H1 (cell line): ENCODE results near the gene OR6C70. TPM values are rescaled to one million over a fixed set of nuclear protein-coding genes. Genes with fewer than 3 reads are reported as not detected.
A peak's percentile ranks its signal among the peaks of the same experiment; 100 is the strongest.

ENCODE experiments used
- CTCF ChIA-PET: fragments of 300-600 bp; sonication (Branson Sonifier 250); formaldehyde crosslinking; loops from one replicate; lab custom pipeline; 2021; ENCODE audit not compliant: partially characterized antibody; lab: Charles Lee
- POLR2A ChIA-PET: fragments of 300-600 bp; sonication (Branson Sonifier 250); formaldehyde crosslinking; loops from one replicate; lab custom pipeline; 2021; ENCODE audit warnings: inconsistent platforms; ENCODE audit not compliant: partially characterized antibody; lab: Charles Lee
- DNase-seq, 2 experiments: peaks; one replicate each; pipeline versions ENCODE4 v3.0.0 to v3.0.0-alpha.2; 2010 to 2022; ENCODE audit warnings: low spot score in 2 of 2, low read depth in 1 of 2, mixed read lengths in 1 of 2
- FAIRE-seq: peaks from 2 replicates; lab custom pipeline; 2011; peaks lifted over from hg19 to GRCh38; lab: Jason Lieb, UNC
- H2AFZ ChIP-seq: 2 replicates; pipeline ENCODE4 v1.8.1; 2012; ENCODE audit warnings: low read length, inconsistent platforms
- H2AK5ac ChIP-seq: 2 replicates; pipeline ENCODE4 v1.6.1; 2013; ENCODE audit warnings: low read depth, low read length
- H2BK120ac ChIP-seq: replicated peaks from 2 replicates; pipeline ENCODE3; 2013; ENCODE audit warnings: low read depth, low read length, inconsistent platforms
- H2BK12ac ChIP-seq: 2 replicates; pipeline ENCODE4 v1.6.1; 2013; ENCODE audit warnings: low read depth, low read length
- H2BK15ac ChIP-seq: 2 replicates; pipeline ENCODE4 v1.6.1; 2013; ENCODE audit warnings: low read length
- H2BK20ac ChIP-seq: 2 replicates; pipeline ENCODE4 v1.6.1; 2013; ENCODE audit warnings: low read length
- H2BK5ac ChIP-seq: 2 replicates; pipeline ENCODE4 v1.6.1; 2013; ENCODE audit warnings: low read depth, low read length
- H3K14ac ChIP-seq: 2 replicates; pipeline ENCODE4 v1.6.1; 2013; ENCODE audit warnings: inconsistent platforms; ENCODE audit not compliant: insufficient read length
- H3K18ac ChIP-seq: 2 replicates; pipeline ENCODE4 v1.6.1; 2013; ENCODE audit warnings: low read length; ENCODE audit errors: extremely low read depth
- H3K23ac ChIP-seq: 2 replicates; pipeline ENCODE4 v1.6.1; 2013; ENCODE audit warnings: inconsistent platforms; ENCODE audit not compliant: insufficient read length
- H3K23me2 ChIP-seq: 2 replicates; pipeline ENCODE4 v1.6.1; 2013; ENCODE audit warnings: low read depth, low read length
- H3K27ac ChIP-seq: 2 replicates; pipeline ENCODE4 v1.6.1; 2011; ENCODE audit warnings: low read depth, low read length, inconsistent platforms
- H3K27me3 ChIP-seq, 4 experiments: replicated peaks in 1 of 4; 1 replicate in 1 of 4; 2 replicates in 3 of 4; pipeline versions ENCODE4 v1.6.1 to v1.8.1; 2011 to 2013; ENCODE audit warnings: low read length in 3 of 4, mild to moderate bottlenecking in 3 of 4, inconsistent platforms in 2 of 4, mixed read lengths in 2 of 4, moderate library complexity in 1 of 4; ENCODE audit not compliant: control insufficient read depth in 3 of 4, insufficient read depth in 3 of 4; ENCODE audit errors: extremely low read depth in 1 of 4
- H3K36me3 ChIP-seq, 4 experiments: 2 replicates each; pipeline versions ENCODE4 v1.6.1 to v1.8.1; 2011 to 2013; ENCODE audit warnings: mild to moderate bottlenecking in 4 of 4, low read length in 3 of 4, moderate library complexity in 2 of 4, control low read depth in 1 of 4, inconsistent platforms in 1 of 4; ENCODE audit not compliant: insufficient read depth in 4 of 4, control insufficient read depth in 2 of 4
- H3K4ac ChIP-seq: replicated peaks from 2 replicates; pipeline ENCODE3; 2013; ENCODE audit warnings: low read length, low read depth, mixed read lengths, inconsistent platforms; ENCODE audit not compliant: insufficient read length
- H3K4me1 ChIP-seq, 4 experiments: replicated peaks in 1 of 4; 1 replicate in 1 of 4; 2 replicates in 3 of 4; pipeline versions ENCODE4 v1.6.1 to v1.8.1; 2011 to 2013; ENCODE audit warnings: low read length in 3 of 4, inconsistent platforms in 2 of 4, mixed read lengths in 1 of 4; ENCODE audit not compliant: insufficient read depth in 4 of 4, control insufficient read depth in 3 of 4
- H3K4me2 ChIP-seq, 2 experiments: 2 replicates each; pipeline versions ENCODE4 v1.6.1 to v1.8.1; 2011 to 2013; ENCODE audit warnings: low read depth in 2 of 2, low read length in 2 of 2, control low read depth in 1 of 2, inconsistent platforms in 1 of 2, mild to moderate bottlenecking in 1 of 2; ENCODE audit not compliant: insufficient read depth in 1 of 2
- H3K4me3 ChIP-seq, 4 experiments: fragments of 200-600, 300-600 bp in 1 of 4; sonication (generic), shearing (Covaris generic), sonication (Bioruptor Twin) in 1 of 4; 2 replicates each; pipeline versions ENCODE4 v1.5.1 to v1.8.1; 2011 to 2016; ENCODE audit warnings: low read length in 4 of 4, low read depth in 3 of 4, control low read depth in 2 of 4, inconsistent platforms in 2 of 4, mild to moderate bottlenecking in 2 of 4, mixed read lengths in 1 of 4, moderate library complexity in 1 of 4; ENCODE audit not compliant: insufficient read depth in 2 of 4; ENCODE audit errors: extremely low read depth in 1 of 4
- H3K56ac ChIP-seq: replicated peaks from 2 replicates; pipeline ENCODE3; 2013; ENCODE audit warnings: low read depth, mild to moderate bottlenecking, mixed read lengths, low read length, inconsistent platforms; ENCODE audit not compliant: insufficient read length
- H3K79me1 ChIP-seq: 2 replicates; pipeline ENCODE4 v1.6.1; 2013; ENCODE audit warnings: low read depth, low read length, control low read depth
- H3K79me2 ChIP-seq, 2 experiments: 2 replicates each; pipeline versions ENCODE4 v1.6.1 to v1.8.1; 2012 to 2013; ENCODE audit warnings: low read length in 2 of 2, mild to moderate bottlenecking in 2 of 2, inconsistent platforms in 1 of 2; ENCODE audit not compliant: insufficient read depth in 2 of 2, control insufficient read depth in 1 of 2
- H3K9ac ChIP-seq, 4 experiments: replicated peaks in 1 of 4; 1 replicate in 1 of 4; 2 replicates in 3 of 4; pipeline versions ENCODE4 v1.6.1 to v1.8.1; 2011 to 2013; ENCODE audit warnings: low read depth in 3 of 4, low read length in 3 of 4, control low read depth in 2 of 4, mild to moderate bottlenecking in 2 of 4, moderate library complexity in 2 of 4, inconsistent platforms in 1 of 4; ENCODE audit errors: extremely low read depth in 1 of 4
- H3K9me3 ChIP-seq, 2 experiments: 2 replicates each; pipeline versions ENCODE4 v1.6.1 to v1.8.1; 2012 to 2013; ENCODE audit warnings: mild to moderate bottlenecking in 2 of 2, moderate library complexity in 2 of 2, control low read depth in 1 of 2, inconsistent platforms in 1 of 2, low read depth in 1 of 2, low read length in 1 of 2, mixed read lengths in 1 of 2; ENCODE audit not compliant: insufficient read depth in 2 of 2
- H4K20me1 ChIP-seq, 2 experiments: replicated peaks in 1 of 2; 2 replicates each; pipeline versions ENCODE3 to v1.8.1; 2011 to 2013; ENCODE audit warnings: inconsistent platforms in 2 of 2, low read length in 2 of 2, mild to moderate bottlenecking in 1 of 2; ENCODE audit not compliant: insufficient read depth in 2 of 2, control insufficient read depth in 1 of 2
- H4K5ac ChIP-seq: 2 replicates; pipeline ENCODE4 v1.6.1; 2013; ENCODE audit warnings: low read length, low read depth, mixed read lengths, inconsistent platforms; ENCODE audit not compliant: insufficient read length
- H4K8ac ChIP-seq: 2 replicates; pipeline ENCODE4 v1.8.0; 2013; ENCODE audit warnings: mild to moderate bottlenecking, moderate library complexity, low read length, inconsistent platforms; ENCODE audit not compliant: insufficient read depth; ENCODE audit errors: extremely low read depth
- H4K91ac ChIP-seq: replicated peaks from 2 replicates; pipeline ENCODE3; 2013; ENCODE audit warnings: low read length, mixed read lengths, inconsistent platforms; ENCODE audit not compliant: insufficient read length
- CEBPB ChIP-seq: IDR thresholded peaks from 2 replicates; pipeline ENCODE4 v1.6.1; 2012; ENCODE audit warnings: low read depth, low read length
- EGR1 ChIP-seq: IDR thresholded peaks from 2 replicates; pipeline ENCODE4 v1.6.1; 2011; ENCODE audit warnings: low read depth, low read length, borderline replicate concordance
- GTF2F1 ChIP-seq: IDR thresholded peaks from 2 replicates; pipeline ENCODE4 v1.6.1; 2012; ENCODE audit warnings: low read depth, low read length, improper control_type of control experiment, borderline replicate concordance
- POLR2AphosphoS5 ChIP-seq: IDR thresholded peaks from 2 replicates; pipeline ENCODE4 v1.6.1; 2011; ENCODE audit warnings: low read depth, low read length
- YY1 ChIP-seq: IDR thresholded peaks from 2 replicates; pipeline ENCODE4 v1.6.1; 2011; ENCODE audit warnings: low read depth, mild to moderate bottlenecking, low read length
- ZNF274 ChIP-seq: IDR thresholded peaks from 2 replicates; pipeline ENCODE4 v1.7.0; 2012; ENCODE audit warnings: low read length, borderline replicate concordance; ENCODE audit errors: extremely low read depth
- WGBS, 2 experiments: shearing (Covaris generic) in 1 of 2; methylation state at CpG; one replicate each; pipeline versions ENCODE4 v1.1.6 to v1.1.7; 2013 to 2015; ENCODE audit warnings: low lambda C conversion rate in 2 of 2, mixed read lengths in 2 of 2, inconsistent platforms in 1 of 2, low coverage in 1 of 2, missing lambda C conversion rate in 1 of 2; ENCODE audit not compliant: insufficient replicate concordance in 2 of 2, insufficient coverage in 1 of 2, insufficient read length in 1 of 2; ENCODE audit errors: extremely low coverage in 1 of 2, missing lambda C conversion rate in 1 of 2; 5-methylcytosine and 5-hydroxymethylcytosine counted together
- long read RNA-seq, 2 experiments: library from RNA in 1 of 2; library from capped mRNA in 1 of 2; stranded (forward); transcript quantifications; one replicate each; pipeline ENCODE4 v2.0.0, GENCODE V29; 2021; ENCODE audit warnings: inconsistent platforms in 1 of 2
- polyA minus RNA-seq, 3 experiments: library from RNA; depleted of rRNA, polyadenylated mRNA; stranded (reverse); fragments of >200 nt; gene quantifications; 1 replicate in 2 of 3; 2 replicates in 1 of 3; pipeline ENCODE4 v1.2.3, GENCODE V29; 2011
- polyA plus RNA-seq, 7 experiments: library from polyadenylated mRNA; depleted of rRNA in 3 of 7; stranded (reverse) in 5 of 7; unstranded in 2 of 7; fragments of >200 nt in 5 of 7; fragments of 200-250 nt in 2 of 7; gene quantifications; 1 replicate in 5 of 7; 2 replicates in 1 of 7; 4 replicates in 1 of 7; pipeline versions ENCODE4 v1.2.1 to v1.2.3, GENCODE V29; 2011 to 2013; ENCODE audit warnings: missing spikeins in 2 of 7, mixed read lengths in 2 of 7
- total RNA-seq: library from RNA; stranded (reverse); fragmentation: NEBNext Ultra II Directional; extraction: Animal tissue kit (Norgen Biotek cat#: 25700); gene quantifications from 2 replicates; pipeline ENCODE4 v1.2.1, GENCODE V29; 2021

The OR6C70 gene
- total RNA-seq: not detected in 2 replicates
- not detected in 2 replicates for polyA plus RNA-seq (2011; rRNA removed)
- not detected for polyA plus RNA-seq (2011; cell fraction: cytosol; rRNA removed)
- polyA plus RNA-seq (2011; cell fraction: nucleus; rRNA removed): not detected
- not detected in 4 replicates for polyA plus RNA-seq (2012, experiment 1 of 2)
- not detected for polyA plus RNA-seq (2012, experiment 2 of 2)
- not detected for polyA plus RNA-seq (2013, experiment 1 of 2)
- not detected for polyA plus RNA-seq (2013, experiment 2 of 2)
- polyA minus RNA-seq (2011; rRNA and poly(A)+ RNA removed): not detected in 2 replicates
- not detected for polyA minus RNA-seq (2011; cell fraction: cytosol; rRNA and poly(A)+ RNA removed)
- not detected for polyA minus RNA-seq (2011; cell fraction: nucleus; rRNA and poly(A)+ RNA removed)
- long read RNA-seq, experiment 1: 0 reads
- long read RNA-seq, experiment 2: 0 reads

DNA sequence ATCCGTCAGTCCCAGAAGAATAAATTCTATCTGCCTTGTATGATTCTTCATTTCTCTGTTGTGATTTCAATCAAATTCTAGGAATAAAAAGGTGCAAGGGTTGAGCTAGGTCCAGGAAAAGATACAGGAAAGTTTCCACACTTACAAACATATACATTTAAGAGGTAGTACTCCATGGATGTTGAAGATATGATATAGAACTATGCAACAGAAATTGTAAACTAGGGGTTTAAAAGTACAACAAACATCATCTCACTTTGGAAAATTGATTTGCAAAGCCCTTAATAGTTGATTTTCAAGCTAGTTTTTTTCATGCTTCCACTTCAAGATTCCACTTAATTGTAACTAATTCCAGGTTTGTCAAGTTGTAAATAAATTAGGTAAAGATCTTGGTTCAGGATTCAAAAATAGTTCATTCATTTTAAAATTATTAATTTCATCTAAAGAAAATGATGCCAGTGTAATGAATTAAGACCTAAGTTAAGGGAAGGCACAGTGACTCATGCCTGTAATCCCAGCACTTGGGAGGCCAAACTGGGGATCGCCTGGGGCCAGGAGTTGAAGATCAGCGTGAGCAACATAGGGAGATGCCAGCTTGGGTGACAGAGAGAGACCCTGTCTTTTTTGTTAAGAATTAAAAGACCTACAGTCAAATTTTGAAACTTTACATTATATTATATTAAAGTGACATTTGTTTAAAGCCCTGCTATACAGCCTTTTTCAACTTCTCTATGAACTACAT is at the start of gene OR6C70:
TSS of gene OR6C70 (minus strand) at position 51 of the 742 bp plus-strand sequence. CDS start at position 51, 0 bp downstream.
- no peak within 1 kb of the TSS for H3K18ac ChIP-seq
- peak in 1 of 2 experiments; percentile 2 for DNase-seq
- H3K9me3 ChIP-seq: no peaks in the 10 kb centered on the region
- H3K4me2 ChIP-seq: no peak within 1 kb of the TSS
- H2BK15ac ChIP-seq: no peak within 1 kb of the TSS
- H3K4ac ChIP-seq: no peak within 1 kb of the TSS
- no peaks in the 10 kb centered on the region for H3K36me3 ChIP-seq
- 86% methylated on average over 3 of the region's 3 CpGs; no CpG with 5 or more reads in 1 of the 2 experiments for WGBS, 2 experiments
- no peak within 1 kb of the TSS for H4K5ac ChIP-seq
- H2BK20ac ChIP-seq: no peak within 1 kb of the TSS
- no peak within 1 kb of the TSS for H3K14ac ChIP-seq
- H3K56ac ChIP-seq: no peak within 1 kb of the TSS
- no peak within 1 kb of the TSS for H2AK5ac ChIP-seq
- H2BK5ac ChIP-seq: no peak within 1 kb of the TSS
- H3K27ac ChIP-seq: no peak within 1 kb of the TSS
- ChIA-PET POLR2A (no interaction called here), CTCF (interaction anchor here (0.6 to 0.7 kb wide), 2 partner anchors 25 to 42 kb away, joined by 3 read pairs; no protein-coding TSS in a partner anchor)
- H2BK12ac ChIP-seq: no peak within 1 kb of the TSS
- no peak within 1 kb of the TSS for H2BK120ac ChIP-seq
- no peaks in the 10 kb centered on the region for H3K79me2 ChIP-seq
- no peak for FAIRE-seq
- H4K91ac ChIP-seq: no peak within 1 kb of the TSS
- no peak within 1 kb of the TSS for H3K4me3 ChIP-seq
- H2AFZ ChIP-seq: peak within 1 kb of the TSS; percentile 6; the same call in 1 of the 2 replicates
- H4K20me1 ChIP-seq: no peaks in the 10 kb centered on the region
- no peak within 1 kb of the TSS for H4K8ac ChIP-seq
- H3K23ac ChIP-seq: no peak within 1 kb of the TSS
- no peak within 1 kb of the TSS for H3K9ac ChIP-seq
- no peaks in the 10 kb centered on the region for H3K79me1 ChIP-seq
- no peaks in the 10 kb centered on the region for H3K27me3 ChIP-seq
- H3K23me2 ChIP-seq: no peaks in the 10 kb centered on the region
- no peaks in the 10 kb centered on the region for H3K4me1 ChIP-seq
- TF ChIP-seq CEBPB (no peak), GTF2F1 (no peak), EGR1 (no peak), ZNF274 (no peak), POLR2AphosphoS5 (no peak), YY1 (no peak)
